Measurements from ENCODE around the gene CFAP100.

CFAP100 gene

DNA sequence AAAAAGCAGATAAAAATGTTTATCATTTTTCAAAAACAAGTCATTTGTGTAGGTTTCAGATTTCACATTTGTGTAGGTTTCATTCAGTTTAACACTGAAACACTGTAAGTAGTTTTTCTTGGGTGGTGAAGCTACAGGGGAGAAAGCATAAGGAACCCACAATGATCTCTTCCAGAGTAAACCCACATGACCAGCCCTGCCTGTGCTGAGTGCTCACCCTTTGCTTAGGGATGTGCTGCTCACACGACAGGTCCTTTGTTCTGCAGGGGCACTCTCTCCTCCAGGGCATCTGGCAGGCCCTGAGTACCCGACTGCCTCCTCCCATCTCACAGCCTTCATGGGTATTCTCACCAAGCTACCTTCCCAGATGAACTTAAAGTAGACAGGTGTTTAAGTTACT is 52.1 kb downstream of the CFAP100 start:
- no peak for DNase-seq

DNA sequence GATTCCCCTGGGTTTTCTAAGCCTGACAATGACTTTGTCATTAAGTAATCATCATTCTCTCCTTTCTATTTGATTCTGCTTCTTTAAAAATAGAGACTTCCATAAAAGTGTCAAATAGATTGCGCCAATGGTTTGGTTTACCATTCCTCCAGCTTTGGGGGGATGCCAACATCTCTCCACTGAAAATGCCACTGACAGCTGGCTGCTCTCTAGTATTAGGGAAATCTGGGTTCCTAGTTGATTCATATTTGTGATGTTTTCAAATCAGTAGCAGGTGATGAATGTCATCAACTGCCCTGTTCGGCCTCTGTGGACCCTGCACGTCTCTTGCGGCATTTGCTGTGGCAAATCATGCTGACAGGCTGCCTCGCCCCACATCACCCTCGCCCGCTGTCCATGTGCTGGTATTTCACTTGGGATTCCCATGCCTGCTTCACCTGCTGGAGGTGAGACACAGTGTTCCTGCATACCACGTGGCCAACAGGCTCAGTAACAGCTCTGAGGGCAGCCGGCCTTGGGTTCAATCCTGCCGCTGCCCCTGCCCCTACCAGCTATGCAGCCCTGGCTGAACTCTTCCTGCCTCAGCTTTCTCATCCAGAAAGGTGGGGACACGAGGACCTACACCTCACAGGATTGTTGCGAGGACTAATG is 52.9 kb downstream of the CFAP100 start:
- no peak for DNase-seq

DNA sequence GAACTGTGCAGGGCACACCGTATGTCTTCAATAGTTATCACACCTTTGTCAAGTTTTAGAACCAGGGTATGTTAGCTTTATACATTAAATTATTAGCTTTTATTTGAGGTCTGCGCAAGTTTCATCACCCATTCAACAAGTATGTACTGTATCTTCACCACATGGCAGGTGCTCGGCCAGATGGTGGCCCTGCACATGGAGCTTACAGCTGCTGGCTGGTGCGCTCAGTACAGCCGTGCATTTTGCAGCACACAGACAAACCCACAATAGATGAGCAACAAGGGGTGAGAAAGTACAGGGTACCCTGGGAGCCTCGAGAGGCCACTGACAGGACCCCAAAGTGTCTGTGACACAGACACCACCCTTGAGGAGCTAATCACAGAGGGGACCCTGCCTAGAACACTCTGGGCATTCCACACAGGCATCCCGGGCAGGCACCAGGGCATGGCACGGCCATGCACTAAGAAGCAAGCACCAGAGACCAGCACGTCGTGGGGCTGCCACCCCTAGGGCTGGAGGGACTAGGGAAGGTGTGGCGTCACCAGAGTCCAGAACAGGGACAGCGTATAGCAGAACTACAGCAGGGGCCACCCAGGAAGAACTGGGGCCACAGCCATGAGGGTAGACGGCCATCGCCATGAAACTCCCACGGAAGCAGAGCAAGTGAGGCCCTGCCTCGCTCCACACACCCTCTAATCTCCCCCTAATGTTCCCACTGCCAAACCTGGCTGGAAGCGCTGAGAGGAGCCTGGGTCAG is 53.6 kb downstream of the CFAP100 start:
- DNase-seq = no peak

DNA sequence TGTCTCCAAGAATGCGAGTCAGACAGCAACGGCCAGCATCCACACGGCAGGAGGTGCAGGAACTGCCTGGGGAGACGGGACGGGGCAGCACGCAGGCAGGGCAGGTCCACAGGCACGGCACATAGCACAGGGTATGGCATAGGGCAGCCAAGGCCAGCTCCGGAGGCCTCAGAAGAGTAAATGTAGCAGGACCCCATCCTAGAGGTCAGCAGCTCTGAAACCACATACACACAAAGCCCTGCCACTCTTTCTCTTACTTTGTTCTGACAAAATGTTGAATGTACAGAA is 54.1 kb downstream of the CFAP100 start:
- DNase-seq = no peak

DNA sequence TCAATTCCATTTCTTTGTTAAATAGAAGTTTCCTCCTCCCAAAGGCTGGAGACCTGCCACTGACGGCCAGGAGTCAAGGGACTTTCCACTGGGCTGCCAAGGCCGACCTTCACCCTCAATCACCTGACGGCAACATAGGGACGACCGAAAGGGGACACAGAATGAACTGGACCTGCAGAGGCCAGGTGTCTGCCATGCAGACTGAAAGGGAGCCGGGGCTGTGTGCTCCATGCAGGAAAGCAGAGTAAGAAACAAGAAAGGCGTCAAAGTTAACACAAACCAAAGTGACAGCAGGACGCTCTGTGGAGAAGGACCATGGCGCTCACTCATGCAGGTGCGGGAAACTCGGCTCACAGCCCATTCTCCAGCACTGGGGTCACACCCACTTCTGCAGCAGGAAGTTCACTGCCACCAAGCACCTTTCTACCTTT is 54.9 kb downstream of the CFAP100 start:
- no peak for DNase-seq

DNA sequence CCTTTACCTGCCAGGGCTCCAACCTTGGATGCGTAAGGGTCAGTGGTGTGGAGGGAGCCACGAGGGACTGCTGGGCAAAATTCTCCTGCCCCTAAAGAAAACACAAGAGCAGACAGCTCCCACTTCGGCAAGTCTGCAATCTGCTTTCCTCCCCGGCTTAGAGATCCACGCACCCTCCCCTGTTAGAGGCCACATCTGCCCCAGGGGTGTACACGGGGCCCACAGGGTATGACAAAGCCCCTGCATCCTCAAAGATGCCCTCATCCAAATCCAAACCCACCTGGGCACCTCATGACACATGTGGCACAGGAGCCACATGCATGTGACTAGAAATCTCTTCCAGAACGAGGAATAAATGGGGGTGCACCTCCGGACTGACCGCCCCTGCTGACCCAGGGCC is 55.5 kb downstream of the CFAP100 start:
- DNase-seq = no peak

DNA sequence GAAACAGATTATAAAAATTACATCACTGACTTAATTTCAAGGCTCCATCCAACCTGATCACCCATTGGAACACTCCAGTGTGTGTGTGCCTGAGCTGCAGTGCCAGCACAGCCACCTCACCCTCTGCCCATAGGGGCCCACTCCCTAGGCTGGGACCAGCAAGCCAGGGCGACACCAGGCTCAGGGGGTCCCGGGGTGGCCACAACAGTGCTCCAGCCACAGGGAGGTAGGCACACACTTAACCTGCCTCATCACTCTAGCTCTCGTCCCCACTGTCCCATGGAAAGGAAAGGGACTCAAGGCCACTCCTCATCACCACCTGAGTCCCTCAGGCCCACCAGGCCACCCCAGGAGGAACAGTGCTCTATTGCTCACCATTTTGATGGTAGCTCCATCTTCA is 56.0 kb downstream of the CFAP100 start:
- no peak for DNase-seq

DNA sequence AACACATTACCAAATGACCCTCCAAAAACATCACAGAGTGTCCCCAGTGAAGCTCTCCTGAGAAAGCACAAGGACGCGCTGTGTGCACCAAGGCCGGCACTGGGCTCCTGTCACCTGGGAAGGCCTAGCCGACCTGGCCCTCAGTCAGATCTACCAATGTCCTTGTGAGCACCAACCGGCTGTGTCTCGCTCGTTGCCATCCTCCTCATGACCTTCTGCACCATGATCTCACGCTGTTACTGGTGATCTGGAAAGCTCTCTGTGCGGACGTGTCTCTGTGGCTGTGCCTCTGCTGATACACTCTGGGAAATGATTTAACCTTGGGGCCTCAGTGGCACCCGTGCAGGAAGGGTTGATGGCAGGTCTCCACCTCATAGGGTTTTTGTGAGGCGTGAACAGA is 56.8 kb downstream of the CFAP100 start:
- no peak for DNase-seq

DNA sequence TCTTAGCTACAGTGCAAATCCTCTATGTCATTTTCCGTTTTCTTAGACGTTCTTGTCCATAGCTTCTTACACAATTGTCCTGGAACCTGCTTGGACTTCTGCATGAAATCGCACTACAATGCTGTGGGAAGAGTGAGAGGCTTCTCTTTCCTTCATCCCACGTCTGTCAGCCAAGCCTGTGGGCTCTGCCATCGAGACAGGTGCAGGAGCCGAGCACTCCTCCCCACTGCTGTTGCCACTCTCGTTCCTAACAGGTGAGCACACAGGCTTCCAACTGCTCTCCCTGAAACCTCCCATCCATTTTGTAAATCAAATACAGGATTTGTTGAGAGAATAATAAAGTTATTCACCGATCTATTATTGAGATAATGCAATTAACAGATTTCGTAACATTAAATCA is 57.5 kb downstream of the CFAP100 start:
- no peak for DNase-seq

DNA sequence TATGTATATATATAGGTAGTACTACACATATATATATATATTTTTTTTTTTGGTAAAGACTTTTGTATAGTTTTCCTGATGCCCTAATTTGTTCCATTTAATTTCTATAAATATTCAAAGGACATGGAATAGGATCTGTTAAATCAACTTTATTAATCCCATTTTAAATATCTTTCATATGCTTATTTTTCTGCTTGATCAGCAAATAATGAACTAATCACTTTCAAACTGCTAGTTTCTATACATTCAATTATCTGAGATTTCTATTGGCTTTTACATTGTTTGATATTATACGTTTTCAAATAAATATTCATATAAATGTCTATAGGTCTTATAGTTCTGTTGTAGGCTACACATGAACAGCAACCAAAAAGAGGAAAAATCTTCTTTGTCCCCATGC is 59.3 kb downstream of the CFAP100 start:
- no peak for DNase-seq

DNA sequence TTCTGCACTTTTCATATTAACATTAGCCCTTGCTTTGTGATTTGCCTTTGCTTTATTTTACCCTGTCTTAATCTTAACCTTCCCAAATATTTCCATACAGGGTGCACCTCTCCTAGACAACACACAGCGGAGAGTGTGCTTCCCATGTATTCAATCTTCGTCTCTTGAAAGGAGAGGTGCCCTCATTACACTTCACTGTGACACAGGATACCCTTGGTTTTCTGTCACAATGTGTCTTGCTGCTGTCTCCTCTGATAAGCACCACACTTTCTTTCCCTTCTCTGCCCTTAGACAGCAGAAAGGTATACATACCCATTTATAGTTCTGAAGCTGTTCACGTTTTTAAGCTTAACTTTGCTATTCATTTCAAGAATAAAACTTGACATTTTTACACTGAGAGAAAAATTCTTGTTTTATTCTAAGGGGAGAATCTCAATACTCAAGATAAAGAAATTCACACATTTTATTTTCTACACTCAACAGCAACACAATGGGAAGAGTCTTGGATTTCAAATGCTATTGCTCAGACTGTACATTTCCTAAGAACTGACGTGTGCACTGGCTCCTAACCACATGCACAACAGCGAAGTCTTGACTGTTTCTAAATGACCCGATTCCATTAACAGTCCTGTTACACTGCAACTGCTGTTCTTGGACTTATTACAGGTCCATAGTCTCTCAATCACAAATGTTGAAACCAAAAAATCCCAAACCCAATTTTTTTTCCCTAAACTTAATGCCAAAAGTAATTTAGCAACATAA is 59.9 kb downstream of the CFAP100 start:
- DNase-seq = no peak

DNA sequence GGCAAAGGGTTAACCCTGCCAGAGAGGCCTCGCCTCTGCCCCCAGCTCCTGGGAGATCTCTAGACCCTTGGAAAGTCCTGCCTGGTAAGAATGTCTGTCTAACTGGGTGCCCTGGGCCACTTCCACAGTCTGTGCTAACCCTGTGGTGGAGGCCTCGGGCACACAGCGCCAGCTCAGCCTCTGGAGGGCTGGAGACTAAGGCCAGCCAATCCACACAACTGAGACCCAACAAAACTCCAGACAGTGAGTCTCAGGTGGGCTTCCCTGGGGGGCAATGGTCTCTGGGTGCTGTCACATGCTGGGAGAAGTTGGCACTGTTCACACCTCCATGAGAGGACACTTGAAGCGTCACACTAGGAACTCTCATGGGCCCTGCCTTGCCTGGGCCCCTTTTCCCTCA is 61.5 kb downstream of the CFAP100 start:
- DNase-seq = no peak

DNA sequence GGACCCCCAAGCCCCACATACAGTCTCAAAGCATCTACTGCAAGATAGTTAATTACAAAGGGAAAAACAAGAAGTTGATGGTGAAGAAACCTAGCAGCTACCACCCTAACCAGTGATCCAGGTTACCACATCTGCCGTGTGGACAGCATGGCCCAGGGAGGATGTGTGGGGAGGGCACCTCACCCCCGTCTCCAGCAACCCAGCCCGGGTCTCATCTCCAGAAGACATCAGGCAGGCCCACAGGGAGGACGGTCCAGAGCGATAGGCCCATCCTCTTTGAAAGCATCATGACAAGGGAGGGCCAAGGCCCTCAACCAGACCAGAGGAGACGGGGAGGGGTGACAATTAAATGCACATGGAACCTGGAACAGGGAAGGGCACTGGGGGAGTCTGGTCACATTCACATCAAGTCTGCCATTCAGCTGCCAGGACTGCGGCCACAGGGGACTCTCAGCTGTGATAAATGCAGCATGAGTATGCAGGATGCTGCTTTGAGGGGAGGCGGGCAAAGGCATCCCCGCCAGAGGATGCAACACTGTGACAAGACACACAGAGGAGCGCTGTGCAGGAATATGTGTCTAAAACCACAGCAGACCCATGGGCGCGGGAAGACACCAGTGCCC is 62.2 kb downstream of the CFAP100 start:
- DNase-seq = no peak

DNA sequence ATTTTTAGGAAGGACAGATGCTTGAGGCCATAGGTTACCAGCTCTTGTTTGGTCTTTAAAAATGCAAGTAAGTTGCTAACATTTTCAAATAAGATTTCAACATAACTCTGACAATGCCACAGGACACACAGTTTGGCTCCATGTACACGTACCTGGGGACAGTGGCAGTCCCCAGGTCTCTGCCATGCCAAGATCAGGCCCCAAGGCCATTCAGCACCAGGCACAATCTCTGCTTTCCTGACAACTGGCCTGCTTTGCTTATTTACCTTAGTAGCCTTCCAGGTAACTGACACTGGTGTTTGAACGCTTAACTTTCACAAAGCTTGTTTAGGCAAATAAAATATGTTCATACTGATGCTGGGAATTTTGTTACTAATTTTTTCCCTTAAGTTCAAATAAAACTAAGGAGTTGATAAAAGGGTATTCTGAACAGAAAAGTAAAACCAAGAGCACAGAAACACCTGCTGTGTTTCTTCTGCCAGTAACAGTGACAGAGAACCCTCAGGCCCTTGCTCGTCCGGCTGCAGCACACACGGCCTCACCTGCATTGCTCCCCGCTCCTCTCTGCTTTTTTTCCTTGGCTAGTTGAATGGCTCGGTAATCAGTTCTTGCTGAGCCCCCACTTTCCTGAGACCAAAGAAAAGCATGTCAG is 64.5 kb downstream of the CFAP100 start:
- DNase-seq = no peak

DNA sequence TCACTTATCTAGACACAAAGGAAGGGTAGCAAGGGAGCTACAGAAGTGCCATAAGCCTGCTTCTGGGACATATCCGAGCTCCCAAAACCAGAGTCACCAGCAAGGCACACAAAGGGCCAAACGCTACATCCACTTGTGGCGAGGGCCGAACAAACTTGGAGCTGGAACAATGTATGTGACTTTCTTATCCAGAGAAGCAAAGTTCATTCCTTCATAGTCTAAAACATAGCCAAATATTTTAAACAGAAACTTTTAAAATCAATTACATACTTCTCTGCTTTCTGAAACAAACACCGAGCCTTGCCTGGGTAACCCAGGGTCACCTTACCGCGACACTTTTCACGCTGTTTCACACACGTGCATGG is 65.0 kb downstream of the CFAP100 start:
- no peak for DNase-seq

DNA sequence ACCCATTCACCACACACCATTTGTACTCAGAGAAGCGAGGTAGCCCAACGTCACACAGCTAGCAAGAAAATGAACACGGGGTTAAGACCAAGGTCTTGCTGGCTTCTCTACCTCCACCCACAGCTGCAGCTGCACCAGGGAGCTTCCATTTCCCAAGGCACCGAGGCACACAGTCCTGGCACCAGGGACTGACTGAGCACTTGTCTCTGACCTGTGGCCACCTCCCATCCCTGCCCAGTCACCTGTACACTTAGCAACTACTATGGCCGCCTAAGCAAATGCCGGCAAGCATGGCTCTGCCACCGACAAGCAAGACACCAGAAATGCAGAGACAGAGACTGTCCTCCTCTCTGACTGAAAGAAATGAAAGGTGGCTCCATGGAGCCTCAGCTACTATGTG is 65.7 kb downstream of the CFAP100 start:
- DNase-seq = no peak

DNA sequence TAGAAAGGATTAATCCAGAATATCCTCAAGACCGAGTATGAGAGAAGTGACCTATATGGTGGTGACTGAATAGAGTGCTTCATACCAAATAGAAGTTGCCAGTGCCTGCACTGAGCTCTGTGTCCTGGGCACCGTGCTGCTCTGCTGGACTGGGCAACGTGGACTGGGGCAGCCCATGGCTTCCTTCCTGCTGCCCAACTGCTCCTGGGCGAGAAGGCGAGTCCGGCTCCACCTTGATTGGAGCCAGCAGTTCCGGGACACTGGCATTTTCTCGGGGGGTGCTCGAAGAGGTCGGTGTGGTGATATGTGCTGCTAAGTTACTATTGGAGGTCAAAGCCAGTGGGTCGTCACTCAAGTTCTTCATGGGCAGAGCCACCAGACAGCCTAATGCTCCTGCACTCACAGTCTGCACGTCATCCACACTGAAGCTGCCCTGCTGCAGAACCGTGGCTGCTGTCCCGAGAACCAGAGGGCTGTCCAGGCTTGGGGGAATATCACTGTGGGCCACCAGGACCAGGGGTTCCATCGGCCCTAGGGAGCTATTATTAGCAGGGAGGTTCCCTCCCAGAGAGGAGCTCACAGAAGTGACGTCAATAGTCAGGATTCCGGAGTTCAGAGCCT is 66.9 kb downstream of the CFAP100 start:
- DNase-seq = no peak

DNA sequence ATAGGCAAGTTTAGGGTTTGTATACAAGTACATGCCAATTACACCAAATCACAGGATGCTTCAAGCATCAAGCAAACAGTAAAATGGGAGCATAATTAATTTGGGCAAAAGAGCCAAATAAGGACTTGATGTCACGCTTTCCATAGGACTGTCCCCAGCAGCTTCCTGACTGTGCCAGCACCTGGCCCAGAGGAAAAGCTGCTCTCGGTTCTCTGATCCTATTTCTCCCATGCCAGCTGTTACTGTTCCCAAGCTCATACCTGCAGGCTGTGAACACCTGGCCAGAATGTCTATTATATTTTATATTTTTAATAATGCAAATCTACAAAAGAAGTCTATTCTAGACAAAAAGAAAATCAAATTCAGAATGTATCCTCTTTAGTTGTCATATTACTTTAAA is 68.8 kb downstream of the CFAP100 start:
- no peak for DNase-seq

DNA sequence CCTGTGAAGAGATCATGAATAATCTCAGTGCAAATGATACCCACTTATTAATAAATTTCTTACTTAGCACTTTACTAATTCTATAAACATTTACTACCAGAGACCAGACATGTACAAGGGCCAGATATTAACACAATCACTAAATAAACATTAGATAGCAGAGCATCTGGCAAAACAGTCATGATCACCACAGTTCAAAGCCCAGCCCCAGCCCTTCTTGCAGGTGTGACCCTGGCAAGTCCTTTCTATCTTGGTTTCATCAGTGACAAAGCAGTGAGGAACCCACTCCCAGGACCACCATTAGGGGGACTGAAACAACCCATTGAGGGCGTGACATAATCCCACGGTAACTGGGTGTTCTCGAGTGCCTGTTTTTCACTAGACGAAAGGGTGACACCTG is 69.4 kb downstream of the CFAP100 start:
- no peak for DNase-seq

DNA sequence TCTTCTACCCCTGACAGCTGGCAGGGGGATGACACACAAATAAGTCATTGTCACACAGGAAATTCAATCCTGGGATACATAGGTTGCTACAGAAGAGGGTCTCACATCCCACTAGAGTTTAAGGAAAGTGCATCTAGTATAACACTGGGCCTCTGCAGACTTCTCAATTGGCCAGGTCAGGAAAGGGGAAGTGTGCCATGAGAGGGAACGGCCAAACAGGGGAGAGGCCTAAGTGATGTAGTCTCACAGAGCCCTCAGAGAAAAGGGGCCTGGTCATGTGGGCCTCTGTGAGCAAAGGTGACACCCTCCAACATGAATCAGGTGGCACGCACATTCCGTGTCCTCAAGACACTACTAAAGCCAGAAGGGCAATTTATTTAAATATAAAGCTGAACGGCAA is 69.8 kb downstream of the CFAP100 start:
- DNase-seq = peak; percentile 45

DNA sequence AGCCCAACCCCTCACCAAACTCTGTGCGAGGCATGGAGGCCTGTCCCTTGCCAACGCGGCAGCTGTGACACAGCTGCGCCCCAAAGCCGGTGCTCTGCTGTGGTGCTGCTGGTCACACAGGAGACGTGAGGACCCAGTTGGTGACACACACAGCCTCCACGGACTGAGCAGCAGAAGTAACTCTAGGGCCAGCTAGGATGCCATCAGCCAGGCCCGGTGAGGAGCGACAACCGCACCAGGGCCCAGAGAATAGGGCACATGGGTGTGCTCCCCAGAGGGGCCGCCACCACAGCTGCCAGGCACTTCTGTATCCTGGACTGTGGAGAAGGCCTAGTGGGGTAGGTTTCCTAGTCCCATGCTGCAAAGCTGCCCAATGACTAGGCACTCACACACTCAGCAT is 70.3 kb downstream of the CFAP100 start:
- DNase-seq = no peak

DNA sequence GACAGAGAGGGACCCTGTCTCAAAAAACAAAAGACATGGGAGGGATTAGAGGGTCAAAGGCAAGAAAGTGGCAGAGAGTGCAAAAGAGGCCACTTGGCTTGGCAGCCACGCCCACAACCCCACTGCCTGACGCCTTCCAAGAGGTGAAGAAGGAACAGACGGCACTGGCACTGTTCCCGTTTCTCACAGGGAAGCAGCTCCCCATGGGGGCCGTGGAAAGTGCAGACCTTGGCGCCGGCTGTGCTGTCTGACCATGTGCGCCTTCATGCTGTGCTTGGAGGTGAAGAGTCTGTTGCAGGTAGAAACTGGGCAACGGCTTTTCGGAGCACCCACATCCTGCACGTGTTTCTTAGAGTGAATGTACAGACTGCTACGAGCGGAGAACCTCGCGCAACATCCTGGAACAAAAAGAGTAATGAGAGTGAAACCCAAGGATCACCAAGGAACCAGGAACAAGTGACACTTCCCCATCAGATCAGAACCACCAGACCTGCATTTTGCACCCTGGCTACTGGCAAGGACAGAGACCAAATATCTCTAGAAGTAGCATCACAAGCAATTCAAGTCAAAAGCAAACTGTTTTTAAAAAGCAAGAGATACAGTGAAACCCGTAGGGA is 71.3 kb downstream of the CFAP100 start:
- peak; percentile 80 for DNase-seq
